K562 (cell line): Measurements from ENCODE around the gene TBC1D7. TPM values are rescaled to one million over a fixed set of nuclear protein-coding genes. Genes with fewer than 3 reads are reported as not detected.

Source experiments
- ATAC-seq: fragments of 200-7000 bp; cut with Tn5 transposase; 3 replicates; pipeline ENCODE4 v1.9.1; 2020; ENCODE audit warnings: moderate library complexity
- BruUV-seq: library from RNA; stranded (reverse); fragments of 400-500 nt; replicated peaks from 2 replicates; lab custom pipeline; 2021; lab: Mats Ljungman, UMichigan
- CTCF ChIA-PET: fragments of 300-600 bp; formaldehyde crosslinking; extraction: SDS; loops from one replicate; lab custom pipeline; 2021; ENCODE audit warnings: low intra/inter-chr PET ratio; lab: Yijun Ruan, JAX
- POLR2A ChIA-PET: fragments of 300-600, 350-650 bp; sonication (Branson Sonifier 250); formaldehyde crosslinking; extraction: SDS; loops from one replicate; lab custom pipeline; 2021; ENCODE audit warnings: antibody characterized with exemption, inconsistent platforms; lab: Yijun Ruan, JAX
- DNase-seq, 4 experiments: peaks; one replicate each; pipeline versions ENCODE4 v3.0.0 to v3.0.0-alpha.2; 2011 to 2018; ENCODE audit warnings: low spot score in 3 of 4, mixed read lengths in 3 of 4; ENCODE audit errors: extremely low read depth in 1 of 4
- FAIRE-seq: peaks from 2 replicates; lab custom pipeline; 2011; peaks lifted over from hg19 to GRCh38; lab: Jason Lieb, UNC
- H2AFZ ChIP-seq: 2 replicates; pipeline ENCODE4 v1.6.0; 2011; ENCODE audit warnings: low read depth, low read length, control low read depth, inconsistent platforms
- H3K27ac ChIP-seq: fragments of 200-600 bp; 3 replicates; pipeline ENCODE4 v1.8.0; 2011; ENCODE audit warnings: low read depth, mild to moderate bottlenecking, control low read depth, inconsistent platforms, low read length, moderate library complexity, mixed read lengths; ENCODE audit errors: extremely low read depth
- H3K27me3 ChIP-seq, 2 experiments: fragments of 300-600 bp in 1 of 2; 2 replicates in 1 of 2; 3 replicates in 1 of 2; pipeline versions ENCODE4 v1.6.0 to v1.8.0; 2011; ENCODE audit warnings: inconsistent platforms in 2 of 2, low read length in 2 of 2, mild to moderate bottlenecking in 1 of 2, mixed read lengths in 1 of 2, moderate library complexity in 1 of 2; ENCODE audit not compliant: control insufficient read depth in 2 of 2, insufficient read depth in 2 of 2
- H3K36me3 ChIP-seq: fragments of 300-600 bp; 3 replicates; pipeline ENCODE4 v1.8.0; 2011; ENCODE audit warnings: mild to moderate bottlenecking, low read length, inconsistent platforms; ENCODE audit not compliant: control insufficient read depth, insufficient read depth
- H3K4me1 ChIP-seq, 2 experiments: fragments of 200-600 bp in 1 of 2; replicated peaks in 1 of 2; 2 replicates in 1 of 2; 3 replicates in 1 of 2; pipeline versions ENCODE4 v1.5.1 to v1.8.0; 2011; ENCODE audit warnings: inconsistent platforms in 2 of 2, low read length in 2 of 2, mild to moderate bottlenecking in 1 of 2, mixed read lengths in 1 of 2, moderate library complexity in 1 of 2; ENCODE audit not compliant: control insufficient read depth in 2 of 2, insufficient read depth in 2 of 2
- H3K4me2 ChIP-seq: 2 replicates; pipeline ENCODE4 v1.6.1; 2011; ENCODE audit warnings: low read length, control low read depth, inconsistent platforms, mixed read lengths; ENCODE audit not compliant: insufficient read depth
- H3K4me3 ChIP-seq: fragments of 200-600 bp; sonication (generic), shearing (Covaris generic); 2 replicates; pipeline ENCODE4 v1.5.1; 2016; ENCODE audit warnings: control low read depth, inconsistent platforms
- H3K79me2 ChIP-seq: fragments of 200-600 bp; 3 replicates; pipeline ENCODE4 v1.8.0; 2011; ENCODE audit warnings: low read length, inconsistent platforms; ENCODE audit not compliant: control insufficient read depth, insufficient read depth
- H3K9ac ChIP-seq, 2 experiments: 2 replicates each; pipeline versions ENCODE4 v1.6.0 to v1.6.1; 2011; ENCODE audit warnings: low read depth in 2 of 2, low read length in 2 of 2, control low read depth in 1 of 2, inconsistent platforms in 1 of 2, mild to moderate bottlenecking in 1 of 2, mixed read lengths in 1 of 2; ENCODE audit not compliant: insufficient read depth in 1 of 2
- H3K9me1 ChIP-seq: one replicate; pipeline ENCODE4 v1.6.0; 2011; ENCODE audit warnings: inconsistent platforms, mild to moderate bottlenecking, low read length, moderate library complexity; ENCODE audit not compliant: control insufficient read depth, insufficient read depth
- H3K9me3 ChIP-seq: replicated peaks from 2 replicates; pipeline ENCODE4 v1.5.1; 2011; ENCODE audit warnings: low read depth, low read length, inconsistent platforms; ENCODE audit not compliant: control insufficient read depth, insufficient read depth
- H4K20me1 ChIP-seq: replicated peaks from 2 replicates; pipeline ENCODE4 v1.6.1; 2011; ENCODE audit warnings: low read length, inconsistent platforms, mixed read lengths; ENCODE audit not compliant: control insufficient read depth, insufficient read depth
- CUX1 ChIP-seq: fragments of 200-800 bp; sonication (Bioruptor generic); IDR thresholded peaks from 2 replicates; pipeline ENCODE4 v1.6.1; 2016; ENCODE audit warnings: missing genetic modification characterization, missing compliant biosample characterization
- PREB ChIP-seq: sonication (generic); formaldehyde crosslinking; IDR thresholded peaks from 2 replicates; pipeline ENCODE4 v1.8.1; 2023; ENCODE audit warnings: mild to moderate bottlenecking, missing genetic modification reagents
- SIN3A ChIP-seq, 2 experiments: fragments of 150-350 bp in 1 of 2; IDR thresholded peaks; 2 replicates each; pipeline ENCODE4 v1.6.1; 2011 to 2016; ENCODE audit warnings: borderline replicate concordance in 2 of 2, low read depth in 2 of 2, low read length in 2 of 2, mild to moderate bottlenecking in 2 of 2, moderate library complexity in 2 of 2; ENCODE audit not compliant: control insufficient read depth in 1 of 2
- TEAD4 ChIP-seq, 2 experiments: sonication (generic) in 1 of 2; formaldehyde crosslinking in 1 of 2; IDR thresholded peaks; 2 replicates each; pipeline versions ENCODE4 v1.6.1 to v1.8.0; 2012 to 2022; ENCODE audit warnings: borderline replicate concordance in 1 of 2, inconsistent platforms in 1 of 2, low read length in 1 of 2, mild to moderate bottlenecking in 1 of 2, missing genetic modification reagents in 1 of 2
- ZNF263 ChIP-seq: sonication (generic); formaldehyde crosslinking; IDR thresholded peaks from 2 replicates; pipeline ENCODE4 v1.8.0; 2022; ENCODE audit warnings: mild to moderate bottlenecking, missing genetic modification reagents, borderline replicate concordance
- ZNF583 ChIP-seq: fragments of 250-450 bp; sonication (Bioruptor Pico); IDR thresholded peaks from 2 replicates; pipeline ENCODE4 v1.4.0; 2020
- ZNF717 ChIP-seq: fragments of 250-450 bp; sonication (Bioruptor Pico); IDR thresholded peaks from 2 replicates; pipeline ENCODE4 v1.5.0; 2021
- WGBS: fragments of 100-300 bp; shearing (Covaris generic); methylation state at CpG from one replicate; pipeline ENCODE4 v1.1.6; 2016; ENCODE audit warnings: low coverage, mixed read lengths; ENCODE audit not compliant: insufficient coverage; ENCODE audit errors: missing lambda C conversion rate; 5-methylcytosine and 5-hydroxymethylcytosine counted together
- in situ Hi-C: fragments of 300-500 bp; cut with MboI; formaldehyde crosslinking; loops from 4 replicates; pipeline ENCODE4 v1.15.0; 2018; ENCODE audit warnings: inconsistent platforms, mixed read lengths
- intact Hi-C: fragments of 100-400 bp; cut with micrococcal nuclease; formaldehyde crosslinking; loops from 2 replicates; pipeline ENCODE4 v1.14.2; 2022
- polyA plus RNA-seq, 8 experiments: library from polyadenylated mRNA; depleted of rRNA in 4 of 8; stranded (reverse) in 5 of 8; unstranded in 3 of 8; fragments of >200 nt; fragmentation: Nextera tagmentation in 2 of 8; fragmentation: Illumina TruSeq in 1 of 8; extraction: Ambion mirVana in 2 of 8; extraction: Trizol in 1 of 8; gene quantifications; 2 replicates each; pipeline versions ENCODE4 v1.2.1 to v1.2.3, GENCODE V29; 2011 to 2014; ENCODE audit warnings: inconsistent platforms in 1 of 8, missing spikeins in 1 of 8
- total RNA-seq, 7 experiments: library from RNA; depleted of rRNA in 6 of 7; stranded (reverse); fragments of >200 nt in 6 of 7; fragmentation: Illumina TruSeq in 2 of 7; extraction: Trizol in 2 of 7; gene quantifications; 2 replicates each; pipeline versions ENCODE4 v1.2.1 to v1.2.3, GENCODE V29; 2011 to 2021; ENCODE audit warnings: low replicate concordance in 1 of 7
- TF ChIP-seq, protein P1 (sequence below), 2 experiments: fragments of 450-650 bp; IDR thresholded peaks; 2 replicates each; pipeline ENCODE4 v1.6.1; 2018; ENCODE audit warnings: mild to moderate bottlenecking in 2 of 2, low read depth in 1 of 2; ENCODE audit not compliant: partially characterized antibody in 2 of 2

TBC1D7 gene
- total and polyA plus RNA-seq, 9 of the 15 experiments (the other 6 are each of a cell fraction or from before 2014, with no cell fraction given): 49.4 to 107 (median 61.1) TPM

GRCh38 chr6:13336553-13336952, 8.2 kb upstream of the TBC1D7 start:
- BruUV-seq: no TSS peak
- Histone ChIP-seq H3K36me3 (no peaks in the 10 kb centered on the region), H3K4me3 (no peak overlapping the region), H3K27ac (no peak overlapping the region), H2AFZ (peak overlapping the region; percentile 57; the same call in 1 of the 2 replicates), H4K20me1 (no peaks in the 10 kb centered on the region), H3K4me2 (no peak overlapping the region), H3K9me3 (no peaks in the 10 kb centered on the region), H3K27me3 (peaks cover 0 to 3% of the 10 kb centered on the region in 2 experiments; a peak in 2 of 5 replicates), H3K4me1 (peaks cover 9% of the 10 kb centered on the region in 2 experiments), H3K79me2 (no peaks in the 10 kb centered on the region), H3K9me1 (no peaks in the 10 kb centered on the region), H3K9ac (no peak overlapping the region)
- DNase-seq (peak; percentile 79 to 84 (median 82)), ATAC-seq (peak; percentile 89), FAIRE-seq (peak; percentile 88)
- ChIA-PET CTCF (interaction anchor here (0.9 to 1.5 kb wide), 2 partner anchors 201 to 425 kb away, joined by 3 to 9 read pairs; no protein-coding TSS in a partner anchor), POLR2A (no interaction called here)
- WGBS: 27% methylated on average over 11 of the region's 11 CpGs
- intact Hi-C loops (loop anchor here (1.0 to 10.0 kb wide), 9 partner anchors 18 to 731 kb away; partner anchors contain the start of genes GFOD1 and SIRT5), in situ Hi-C loops (no loop called here)
- TF ChIP-seq, protein P1, sequence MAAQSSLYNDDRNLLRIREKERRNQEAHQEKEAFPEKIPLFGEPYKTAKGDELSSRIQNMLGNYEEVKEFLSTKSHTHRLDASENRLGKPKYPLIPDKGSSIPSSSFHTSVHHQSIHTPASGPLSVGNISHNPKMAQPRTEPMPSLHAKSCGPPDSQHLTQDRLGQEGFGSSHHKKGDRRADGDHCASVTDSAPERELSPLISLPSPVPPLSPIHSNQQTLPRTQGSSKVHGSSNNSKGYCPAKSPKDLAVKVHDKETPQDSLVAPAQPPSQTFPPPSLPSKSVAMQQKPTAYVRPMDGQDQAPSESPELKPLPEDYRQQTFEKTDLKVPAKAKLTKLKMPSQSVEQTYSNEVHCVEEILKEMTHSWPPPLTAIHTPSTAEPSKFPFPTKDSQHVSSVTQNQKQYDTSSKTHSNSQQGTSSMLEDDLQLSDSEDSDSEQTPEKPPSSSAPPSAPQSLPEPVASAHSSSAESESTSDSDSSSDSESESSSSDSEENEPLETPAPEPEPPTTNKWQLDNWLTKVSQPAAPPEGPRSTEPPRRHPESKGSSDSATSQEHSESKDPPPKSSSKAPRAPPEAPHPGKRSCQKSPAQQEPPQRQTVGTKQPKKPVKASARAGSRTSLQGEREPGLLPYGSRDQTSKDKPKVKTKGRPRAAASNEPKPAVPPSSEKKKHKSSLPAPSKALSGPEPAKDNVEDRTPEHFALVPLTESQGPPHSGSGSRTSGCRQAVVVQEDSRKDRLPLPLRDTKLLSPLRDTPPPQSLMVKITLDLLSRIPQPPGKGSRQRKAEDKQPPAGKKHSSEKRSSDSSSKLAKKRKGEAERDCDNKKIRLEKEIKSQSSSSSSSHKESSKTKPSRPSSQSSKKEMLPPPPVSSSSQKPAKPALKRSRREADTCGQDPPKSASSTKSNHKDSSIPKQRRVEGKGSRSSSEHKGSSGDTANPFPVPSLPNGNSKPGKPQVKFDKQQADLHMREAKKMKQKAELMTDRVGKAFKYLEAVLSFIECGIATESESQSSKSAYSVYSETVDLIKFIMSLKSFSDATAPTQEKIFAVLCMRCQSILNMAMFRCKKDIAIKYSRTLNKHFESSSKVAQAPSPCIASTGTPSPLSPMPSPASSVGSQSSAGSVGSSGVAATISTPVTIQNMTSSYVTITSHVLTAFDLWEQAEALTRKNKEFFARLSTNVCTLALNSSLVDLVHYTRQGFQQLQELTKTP (IDR thresholded peaks at IDR 0.05; ENCODE audit: low read depth in 1 of 2, partially characterized antibody in 2 of 2): no peak
- TF ChIP-seq PREB (no peak), TEAD4 (IDR thresholded peaks at IDR 0.05; ENCODE audit: low read length) (peak; percentile 22; the same call in 1 of the 2 replicates), TEAD4 (CRISPR knock-in tag; IDR thresholded peaks at IDR 0.05; ENCODE audit: borderline replicate concordance) (no peak), ZNF583 (no peak), SIN3A (IDR thresholded peaks at IDR 0.05; ENCODE audit: borderline replicate concordance in 2 of 2, control insufficient read depth in 1 of 2, low read depth in 2 of 2, low read length in 2 of 2) (no peak), ZNF717 (CRISPR knock-in tag) (no peak), ZNF263 (CRISPR knock-in tag) (no peak), CUX1 (CRISPR knock-in tag) (no peak)
